Nephron progenitor cell (in vitro differentiated cells): ENCODE data around the gene PITPNB.

Experiments used
- DNase-seq: peaks from one replicate; pipeline ENCODE4 v3.0.0; 2021
- H3K27ac Mint-ChIP-seq: 2 replicates; pipeline ENCODE4 v1.8.0; 2021; ENCODE audit warnings: mild to moderate bottlenecking, moderate library complexity, mixed read lengths
- H3K27me3 Mint-ChIP-seq: 2 replicates; pipeline ENCODE4 v1.8.0; 2021; ENCODE audit warnings: mild to moderate bottlenecking, low read depth, mixed read lengths; ENCODE audit not compliant: poor library complexity
- H3K36me3 Mint-ChIP-seq: 2 replicates; pipeline ENCODE4 v1.8.0; 2021; ENCODE audit warnings: low read depth, mixed read lengths
- H3K4me1 Mint-ChIP-seq: 2 replicates; pipeline ENCODE4 v1.8.0; 2021; ENCODE audit warnings: mixed read lengths
- H3K4me3 Mint-ChIP-seq: 2 replicates; pipeline ENCODE4 v1.8.0; 2021; ENCODE audit warnings: mild to moderate bottlenecking, moderate library complexity, mixed read lengths
- H3K9me3 Mint-ChIP-seq: 2 replicates; pipeline ENCODE4 v1.8.0; 2021; ENCODE audit warnings: mild to moderate bottlenecking, moderate library complexity, mixed read lengths
- TF ChIP-seq, protein P1 (sequence below): fragments of 200-600 bp; sonication (generic); IDR thresholded peaks from 2 replicates; pipeline ENCODE4 v1.5.0; 2021; ENCODE audit warnings: antibody characterized with exemption

PITPNB gene

DNA sequence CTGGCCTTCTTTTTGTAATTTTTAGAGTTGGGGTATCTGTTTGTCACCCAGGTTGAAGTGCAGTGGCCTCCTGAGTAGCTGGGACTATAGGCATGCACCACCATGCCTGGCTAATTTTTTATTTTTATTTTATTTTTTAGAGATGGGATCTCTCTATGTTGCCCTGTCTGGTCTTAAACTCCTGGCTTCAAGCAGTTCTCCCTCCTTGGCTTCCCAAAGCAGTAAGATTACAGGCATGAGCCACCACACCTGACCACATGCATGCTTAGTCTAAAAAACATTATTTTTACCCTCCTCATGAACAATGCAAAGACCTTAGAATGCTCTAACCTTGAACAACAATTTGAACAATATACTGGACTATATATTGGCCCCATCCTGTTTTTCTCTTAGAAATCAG, 22.1 kb upstream of the PITPNB start:
- H3K4me3 Mint-ChIP-seq: no peak overlapping the region
- H3K27me3 Mint-ChIP-seq: no peaks in the 10 kb centered on the region
- H3K4me1 Mint-ChIP-seq: no peaks in the 10 kb centered on the region
- peaks cover 23% of the 10 kb centered on the region for H3K36me3 Mint-ChIP-seq
- H3K9me3 Mint-ChIP-seq: no peaks in the 10 kb centered on the region
- DNase-seq: no peak
- H3K27ac Mint-ChIP-seq: no peak overlapping the region
- TF ChIP-seq, protein P1, sequence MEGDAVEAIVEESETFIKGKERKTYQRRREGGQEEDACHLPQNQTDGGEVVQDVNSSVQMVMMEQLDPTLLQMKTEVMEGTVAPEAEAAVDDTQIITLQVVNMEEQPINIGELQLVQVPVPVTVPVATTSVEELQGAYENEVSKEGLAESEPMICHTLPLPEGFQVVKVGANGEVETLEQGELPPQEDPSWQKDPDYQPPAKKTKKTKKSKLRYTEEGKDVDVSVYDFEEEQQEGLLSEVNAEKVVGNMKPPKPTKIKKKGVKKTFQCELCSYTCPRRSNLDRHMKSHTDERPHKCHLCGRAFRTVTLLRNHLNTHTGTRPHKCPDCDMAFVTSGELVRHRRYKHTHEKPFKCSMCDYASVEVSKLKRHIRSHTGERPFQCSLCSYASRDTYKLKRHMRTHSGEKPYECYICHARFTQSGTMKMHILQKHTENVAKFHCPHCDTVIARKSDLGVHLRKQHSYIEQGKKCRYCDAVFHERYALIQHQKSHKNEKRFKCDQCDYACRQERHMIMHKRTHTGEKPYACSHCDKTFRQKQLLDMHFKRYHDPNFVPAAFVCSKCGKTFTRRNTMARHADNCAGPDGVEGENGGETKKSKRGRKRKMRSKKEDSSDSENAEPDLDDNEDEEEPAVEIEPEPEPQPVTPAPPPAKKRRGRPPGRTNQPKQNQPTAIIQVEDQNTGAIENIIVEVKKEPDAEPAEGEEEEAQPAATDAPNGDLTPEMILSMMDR: no peak

DNA sequence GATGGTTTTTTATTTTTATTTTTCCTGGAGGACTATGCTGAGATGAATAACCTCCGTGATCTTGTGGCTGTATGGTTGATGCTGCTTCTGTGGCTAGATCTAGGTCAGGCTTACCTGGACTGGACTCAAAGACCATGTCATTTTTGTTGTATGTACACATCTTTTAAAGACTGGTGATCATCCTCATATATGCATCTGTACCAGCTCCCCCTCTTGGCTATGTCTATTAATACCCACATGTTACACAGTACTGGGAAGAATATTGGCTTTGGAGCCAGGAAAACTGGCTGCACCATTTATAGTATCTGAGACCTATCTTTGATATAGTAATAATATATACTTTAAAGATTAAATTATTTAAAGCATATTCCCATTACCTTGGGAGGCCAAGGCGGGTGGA, 18.4 kb upstream of the PITPNB start:
- H3K27me3 Mint-ChIP-seq: no peaks in the 10 kb centered on the region
- H3K36me3 Mint-ChIP-seq: peaks cover 54% of the 10 kb centered on the region
- no peaks in the 10 kb centered on the region for H3K4me1 Mint-ChIP-seq
- no peak for DNase-seq
- TF ChIP-seq, protein P1: no peak
- no peak overlapping the region for H3K4me3 Mint-ChIP-seq
- no peaks in the 10 kb centered on the region for H3K9me3 Mint-ChIP-seq
- no peak overlapping the region for H3K27ac Mint-ChIP-seq

DNA sequence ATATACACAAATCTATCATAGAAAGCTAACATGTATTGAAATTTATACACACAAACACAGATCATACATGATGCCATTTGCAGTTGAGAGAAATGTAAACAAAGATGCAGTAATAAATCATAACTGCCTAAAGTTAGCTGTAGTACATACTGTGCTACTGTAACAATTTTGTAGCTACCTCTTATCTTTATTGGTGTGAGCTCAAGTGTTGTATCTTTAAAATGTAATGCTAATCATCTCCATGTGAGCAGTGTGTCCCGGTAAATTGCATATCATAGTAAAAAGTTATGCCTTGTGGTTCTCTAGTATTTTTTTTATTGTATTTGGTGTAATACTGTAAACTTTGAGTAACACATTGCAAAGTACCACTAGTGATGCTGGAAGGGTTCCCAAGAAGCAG, 16.8 kb upstream of the PITPNB start:
- Mint-ChIP-seq H3K27me3 (no peaks in the 10 kb centered on the region), H3K4me1 (no peaks in the 10 kb centered on the region), H3K27ac (no peak overlapping the region), H3K36me3 (peaks cover 48% of the 10 kb centered on the region), H3K9me3 (no peaks in the 10 kb centered on the region), H3K4me3 (no peak overlapping the region)
- TF ChIP-seq, protein P1: no peak
- DNase-seq: no peak

DNA sequence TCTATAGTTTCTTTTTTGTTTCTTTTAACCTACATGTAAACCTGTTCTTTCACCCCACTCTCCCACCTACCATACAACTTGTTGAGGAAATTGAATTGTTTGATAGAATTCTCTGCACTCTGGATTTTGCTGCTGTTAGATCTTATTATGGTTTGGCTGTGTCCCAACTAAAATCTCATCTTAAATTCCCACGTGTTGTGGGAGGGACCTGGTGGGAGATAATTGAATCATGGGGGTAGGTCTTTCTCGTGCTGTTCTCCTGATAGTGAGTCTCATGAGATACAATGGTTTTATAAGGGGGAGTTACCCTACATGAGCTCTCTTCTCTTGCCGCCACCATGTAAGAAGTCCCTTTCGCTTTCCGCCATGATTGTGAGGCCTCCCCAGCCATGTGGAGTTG, 15.0 kb upstream of the PITPNB start:
- no peak overlapping the region for H3K27ac Mint-ChIP-seq
- H3K4me3 Mint-ChIP-seq: no peak overlapping the region
- no peaks in the 10 kb centered on the region for H3K27me3 Mint-ChIP-seq
- H3K4me1 Mint-ChIP-seq: no peaks in the 10 kb centered on the region
- TF ChIP-seq, protein P1: no peak
- no peak for DNase-seq
- H3K36me3 Mint-ChIP-seq: peaks cover 41% of the 10 kb centered on the region
- H3K9me3 Mint-ChIP-seq: no peaks in the 10 kb centered on the region

DNA sequence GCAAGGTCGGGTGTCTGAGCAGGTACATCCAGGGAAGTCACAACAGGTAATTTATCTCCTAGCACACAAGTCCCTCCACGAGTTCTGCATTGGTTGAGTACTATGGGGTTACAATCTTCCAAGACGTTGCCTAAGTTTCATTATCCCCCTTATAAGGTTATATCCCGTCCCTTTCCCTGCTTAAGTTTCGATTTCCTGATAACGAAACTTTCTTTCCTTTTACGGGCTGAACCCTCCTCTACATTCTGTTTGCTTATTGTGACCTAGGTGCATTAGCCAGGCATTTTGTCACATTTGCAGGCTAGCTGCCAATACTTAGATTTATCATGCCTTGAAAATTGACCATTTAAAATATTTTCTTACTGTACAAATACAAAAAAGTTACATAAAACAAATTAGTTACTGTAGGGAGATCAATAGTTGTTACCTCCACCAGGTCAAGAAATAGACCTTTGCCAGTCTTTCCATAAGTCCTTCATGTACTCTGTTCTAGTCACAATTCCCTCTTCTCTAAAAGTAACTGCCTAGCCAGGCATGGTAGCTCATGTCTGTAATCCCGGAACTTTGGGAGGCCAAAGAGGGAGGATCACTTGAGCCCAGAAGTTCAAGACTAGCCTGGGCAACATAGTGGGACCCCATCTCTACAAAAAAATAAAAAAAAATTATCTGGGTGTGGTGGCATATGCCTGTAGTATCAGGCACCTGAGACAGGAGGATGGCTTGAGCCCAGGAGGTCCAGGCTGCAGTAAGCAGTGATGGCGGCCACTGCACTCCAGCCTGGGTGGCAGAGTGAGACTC, 14.3 kb upstream of the PITPNB start:
- Mint-ChIP-seq H3K4me3 (no peak overlapping the region), H3K9me3 (no peaks in the 10 kb centered on the region), H3K27ac (no peak overlapping the region), H3K36me3 (peaks cover 37% of the 10 kb centered on the region), H3K4me1 (no peaks in the 10 kb centered on the region), H3K27me3 (no peaks in the 10 kb centered on the region)
- TF ChIP-seq, protein P1: no peak
- DNase-seq: no peak
